ENCODE data around the gene TBC1D10A.

TBC1D10A gene

GRCh38 chr22:30306627-30307011 is 20.1 kb downstream of the TBC1D10A start:
- Histone ChIP-seq H3K4me1 (peaks cover 76% of the 10 kb centered on the region), H3K79me2 (peaks cover 30% of the 10 kb centered on the region), H3K27me3 (ENCODE audit: control insufficient read depth, insufficient read depth, low read length) (no peaks in the 10 kb centered on the region), H3K4me2 (ENCODE audit: low read length) (peak overlapping the region; percentile 10), H3K9me3 (ENCODE audit: control insufficient read depth, low read length) (no peaks in the 10 kb centered on the region), H3K27ac (peak overlapping the region; percentile 74), H3K9ac (no peak overlapping the region), H2AFZ (no peak overlapping the region), H3K36me3 (ENCODE audit: control insufficient read depth, insufficient read depth, low read length) (no peaks in the 10 kb centered on the region), H3K4me3 (ENCODE audit: low read depth, low read length) (peak overlapping the region; percentile 22)
- TF ChIP-seq, protein P1, sequence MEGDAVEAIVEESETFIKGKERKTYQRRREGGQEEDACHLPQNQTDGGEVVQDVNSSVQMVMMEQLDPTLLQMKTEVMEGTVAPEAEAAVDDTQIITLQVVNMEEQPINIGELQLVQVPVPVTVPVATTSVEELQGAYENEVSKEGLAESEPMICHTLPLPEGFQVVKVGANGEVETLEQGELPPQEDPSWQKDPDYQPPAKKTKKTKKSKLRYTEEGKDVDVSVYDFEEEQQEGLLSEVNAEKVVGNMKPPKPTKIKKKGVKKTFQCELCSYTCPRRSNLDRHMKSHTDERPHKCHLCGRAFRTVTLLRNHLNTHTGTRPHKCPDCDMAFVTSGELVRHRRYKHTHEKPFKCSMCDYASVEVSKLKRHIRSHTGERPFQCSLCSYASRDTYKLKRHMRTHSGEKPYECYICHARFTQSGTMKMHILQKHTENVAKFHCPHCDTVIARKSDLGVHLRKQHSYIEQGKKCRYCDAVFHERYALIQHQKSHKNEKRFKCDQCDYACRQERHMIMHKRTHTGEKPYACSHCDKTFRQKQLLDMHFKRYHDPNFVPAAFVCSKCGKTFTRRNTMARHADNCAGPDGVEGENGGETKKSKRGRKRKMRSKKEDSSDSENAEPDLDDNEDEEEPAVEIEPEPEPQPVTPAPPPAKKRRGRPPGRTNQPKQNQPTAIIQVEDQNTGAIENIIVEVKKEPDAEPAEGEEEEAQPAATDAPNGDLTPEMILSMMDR (IDR thresholded peaks at IDR 0.05): no peak

GRCh38 chr22:30305906-30306626 is 20.7 kb downstream of the TBC1D10A start:
- H3K9me3 ChIP-seq (ENCODE audit: control insufficient read depth, low read length): no peaks in the 10 kb centered on the region
- H3K79me2 ChIP-seq: peaks cover 32% of the 10 kb centered on the region
- peak overlapping the region; percentile 22 for H3K4me3 ChIP-seq (ENCODE audit: low read depth, low read length)
- H3K27ac ChIP-seq: peak overlapping the region; percentile 74
- TF ChIP-seq, protein P1 (IDR thresholded peaks at IDR 0.05): no peak
- H3K9ac ChIP-seq: no peak overlapping the region
- no peaks in the 10 kb centered on the region for H3K36me3 ChIP-seq (ENCODE audit: control insufficient read depth, insufficient read depth, low read length)
- no peak overlapping the region for H2AFZ ChIP-seq
- peak overlapping the region; percentile 10 for H3K4me2 ChIP-seq (ENCODE audit: low read length)
- H3K27me3 ChIP-seq (ENCODE audit: control insufficient read depth, insufficient read depth, low read length): no peaks in the 10 kb centered on the region
- peaks cover 74% of the 10 kb centered on the region for H3K4me1 ChIP-seq

DNA sequence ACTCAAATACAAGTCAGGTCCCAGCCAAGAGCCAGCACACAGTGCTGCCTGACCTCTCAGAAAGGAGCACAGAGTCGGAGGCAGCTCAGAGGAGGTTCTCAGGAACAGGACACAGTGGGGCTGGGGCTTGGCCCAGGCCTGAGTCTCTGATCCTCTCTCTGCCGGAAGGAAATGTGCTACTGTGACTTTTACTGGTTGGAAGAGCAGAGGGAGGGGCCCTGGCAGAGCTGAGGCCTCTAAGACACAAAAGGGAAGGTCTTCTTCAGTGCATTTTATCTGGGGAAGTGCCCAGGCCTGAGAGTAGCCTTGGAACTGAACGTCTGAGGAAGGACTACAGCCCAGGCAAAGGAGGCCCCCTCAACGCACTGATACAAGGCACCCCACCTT is 21.2 kb downstream of the TBC1D10A start:
- peaks cover 32% of the 10 kb centered on the region for H3K79me2 ChIP-seq
- H2AFZ ChIP-seq: no peak overlapping the region
- H3K9me3 ChIP-seq (ENCODE audit: control insufficient read depth, low read length): no peaks in the 10 kb centered on the region
- H3K27me3 ChIP-seq (ENCODE audit: control insufficient read depth, insufficient read depth, low read length): no peaks in the 10 kb centered on the region
- H3K4me1 ChIP-seq: peaks cover 69% of the 10 kb centered on the region
- H3K36me3 ChIP-seq (ENCODE audit: control insufficient read depth, insufficient read depth, low read length): no peaks in the 10 kb centered on the region
- TF ChIP-seq, protein P1 (IDR thresholded peaks at IDR 0.05): no peak
- H3K9ac ChIP-seq: no peak overlapping the region
- H3K4me2 ChIP-seq (ENCODE audit: low read length): peak overlapping the region; percentile 10
- peak overlapping the region; percentile 74 for H3K27ac ChIP-seq
- peak overlapping the region; percentile 1 for H3K4me3 ChIP-seq (ENCODE audit: low read depth, low read length)

GRCh38 chr22:30304495-30305244 is 22.1 kb downstream of the TBC1D10A start:
- Histone ChIP-seq H3K9ac (no peak overlapping the region), H3K27ac (peak overlapping the region; percentile 74), H3K4me1 (peaks cover 65% of the 10 kb centered on the region), H3K79me2 (peaks cover 30% of the 10 kb centered on the region), H2AFZ (no peak overlapping the region), H3K36me3 (ENCODE audit: control insufficient read depth, insufficient read depth, low read length) (no peaks in the 10 kb centered on the region), H3K27me3 (ENCODE audit: control insufficient read depth, insufficient read depth, low read length) (no peaks in the 10 kb centered on the region), H3K4me3 (ENCODE audit: low read depth, low read length) (peak overlapping the region; percentile 1), H3K4me2 (ENCODE audit: low read length) (peak overlapping the region; percentile 36), H3K9me3 (ENCODE audit: control insufficient read depth, low read length) (no peaks in the 10 kb centered on the region)
- TF ChIP-seq, protein P1 (IDR thresholded peaks at IDR 0.05): no peak

Data from parathyroid adenoma (tissue), 2 donors.